Measurements from ENCODE around the gene TMEM208. TPM values are rescaled to one million over a fixed set of nuclear protein-coding genes. Genes with fewer than 3 reads are reported as not detected.

Gene TMEM208
- polyA plus RNA-seq, 4 donors, result 63.0 to 153 (median 102) TPM

DNA sequence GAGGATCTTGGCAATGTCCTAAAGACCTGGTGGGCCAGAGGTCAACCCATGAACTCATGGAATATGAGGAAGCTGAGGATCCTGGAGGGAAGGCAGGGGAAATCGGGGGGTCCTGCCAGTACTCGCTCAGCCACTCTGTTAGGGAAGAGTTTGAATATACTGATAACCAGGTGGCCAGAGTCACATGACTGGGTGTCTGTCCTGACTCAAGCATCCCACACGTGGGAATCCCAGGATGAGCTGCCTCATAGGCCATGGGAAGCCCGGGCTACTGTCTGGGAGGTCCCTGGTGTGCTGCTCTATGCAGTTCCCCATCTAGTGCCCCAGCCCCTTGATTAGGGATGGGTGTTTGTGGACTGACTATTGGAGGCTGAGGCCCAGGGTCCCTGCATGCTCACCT is 38.6 kb upstream of the TMEM208 start:
- Histone ChIP-seq H3K4me3 (ENCODE audit: low read depth in 1 of 3, low read length in 3 of 3) (no peak overlapping the region), H3K9me3 (ENCODE audit: control insufficient read depth in 2 of 2, insufficient read depth in 1 of 2, low read depth in 1 of 2, low read length in 1 of 2) (no peaks in the 10 kb centered on the region), H3K27ac (ENCODE audit: low read depth in 1 of 3, low read length in 2 of 3) (no peak overlapping the region), H3K36me3 (ENCODE audit: control insufficient read depth in 3 of 3, insufficient read depth in 2 of 3, low read depth in 1 of 3, low read length in 3 of 3) (peaks cover 0 to 7% (median 0%) of the 10 kb centered on the region in 3 donors), H3K27me3 (ENCODE audit: control insufficient read depth in 3 of 3, insufficient read depth in 3 of 3, low read length in 3 of 3) (peaks cover 0 to 6% (median 0%) of the 10 kb centered on the region in 3 donors), H3K4me1 (ENCODE audit: control insufficient read depth in 3 of 3, insufficient read depth in 2 of 3, low read depth in 1 of 3, low read length in 2 of 3) (peaks cover 6 to 30% (median 8%) of the 10 kb centered on the region in 3 donors)
- 74 to 88% (median 77%) methylated on average over 4 of the region's 4 CpGs for WGBS, 3 donors
- no peak for DNase-seq
- FAIRE-seq, result no peak

DNA sequence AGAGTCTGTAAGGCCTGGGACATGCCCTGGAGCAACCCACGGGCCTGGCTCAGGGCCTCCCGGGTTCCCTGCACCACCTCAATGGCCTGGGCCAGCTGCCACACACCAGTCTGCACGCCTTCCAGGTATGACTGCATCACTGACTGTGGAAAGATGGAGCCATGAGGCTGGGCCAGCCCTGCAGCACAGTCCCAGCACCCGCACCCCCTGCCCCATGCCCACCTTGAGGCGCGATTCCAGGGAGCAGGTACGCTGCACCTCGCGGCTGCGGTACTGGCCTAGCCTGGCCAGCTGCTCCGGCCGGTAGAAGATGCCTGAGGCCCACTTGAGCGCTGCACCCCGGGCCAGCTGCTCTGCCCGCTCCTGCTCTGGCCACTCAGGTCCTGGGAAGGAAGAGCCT is 38.1 kb upstream of the TMEM208 start:
- Histone ChIP-seq H3K9me3 (ENCODE audit: control insufficient read depth in 2 of 2, insufficient read depth in 1 of 2, low read depth in 1 of 2, low read length in 1 of 2) (no peaks in the 10 kb centered on the region), H3K27me3 (ENCODE audit: control insufficient read depth in 3 of 3, insufficient read depth in 3 of 3, low read length in 3 of 3) (peaks cover 0 to 6% (median 0%) of the 10 kb centered on the region in 3 donors), H3K36me3 (ENCODE audit: control insufficient read depth in 3 of 3, insufficient read depth in 2 of 3, low read depth in 1 of 3, low read length in 3 of 3) (peaks cover 0 to 11% (median 0%) of the 10 kb centered on the region in 3 donors), H3K4me3 (ENCODE audit: low read depth in 1 of 3, low read length in 3 of 3) (no peak overlapping the region), H3K27ac (ENCODE audit: low read depth in 1 of 3, low read length in 2 of 3) (no peak overlapping the region), H3K4me1 (ENCODE audit: control insufficient read depth in 3 of 3, insufficient read depth in 2 of 3, low read depth in 1 of 3, low read length in 2 of 3) (peaks cover 6 to 34% (median 13%) of the 10 kb centered on the region in 3 donors)
- 89 to 95% (median 90%) methylated on average over 14 to 15 of the region's 15 CpGs for WGBS, 3 donors
- FAIRE-seq (no peak), DNase-seq (no peak)

DNA sequence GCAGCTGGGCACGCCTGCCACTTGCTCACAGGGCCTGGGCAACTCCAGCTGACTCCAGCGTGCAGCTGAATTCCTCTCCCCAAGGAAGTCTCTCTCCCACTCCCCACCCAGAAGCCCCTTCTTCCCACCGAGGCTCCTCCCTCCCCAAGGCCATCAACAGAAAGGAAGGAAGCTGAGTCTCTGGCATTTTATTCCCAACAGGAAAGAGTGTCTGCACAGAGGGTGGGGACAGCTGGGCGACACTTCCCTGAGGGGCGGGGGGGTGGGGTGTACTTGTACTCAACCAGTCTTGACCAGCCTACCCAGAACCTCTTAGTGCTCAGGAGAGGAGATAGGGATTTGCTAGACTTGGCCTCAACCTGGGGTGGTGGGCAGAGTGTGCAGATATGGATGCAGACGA is 36.9 kb upstream of the TMEM208 start, which contains the start of gene EXOC3L1:
Gene EXOC3L1 (minus strand): TSS at position 96 of the 400 bp plus-strand sequence. CDS start 460 bp downstream, outside the sequence.
- peaks cover 0 to 24% (median 2%) of the 10 kb centered on the region in 3 donors for H3K36me3 ChIP-seq (ENCODE audit: control insufficient read depth in 3 of 3, insufficient read depth in 2 of 3, low read depth in 1 of 3, low read length in 3 of 3)
- FAIRE-seq, result no peak
- no peak within 1 kb of the TSS for H3K27ac ChIP-seq (ENCODE audit: low read depth in 1 of 3, low read length in 2 of 3)
- DNase-seq, result no peak
- WGBS, 3 donors, result 46 to 65% (median 58%) methylated on average over 6 of the region's 6 CpGs
- H3K9me3 ChIP-seq (ENCODE audit: control insufficient read depth in 2 of 2, insufficient read depth in 1 of 2, low read depth in 1 of 2, low read length in 1 of 2), result no peaks in the 10 kb centered on the region
- H3K27me3 ChIP-seq (ENCODE audit: control insufficient read depth in 3 of 3, insufficient read depth in 3 of 3, low read length in 3 of 3), result no peaks in the 10 kb centered on the region
- H3K4me3 ChIP-seq (ENCODE audit: low read depth in 1 of 3, low read length in 3 of 3), result no peak within 1 kb of the TSS
- H3K4me1 ChIP-seq (ENCODE audit: control insufficient read depth in 3 of 3, insufficient read depth in 2 of 3, low read depth in 1 of 3, low read length in 2 of 3), result peaks cover 3 to 29% (median 13%) of the 10 kb centered on the region in 3 donors

DNA sequence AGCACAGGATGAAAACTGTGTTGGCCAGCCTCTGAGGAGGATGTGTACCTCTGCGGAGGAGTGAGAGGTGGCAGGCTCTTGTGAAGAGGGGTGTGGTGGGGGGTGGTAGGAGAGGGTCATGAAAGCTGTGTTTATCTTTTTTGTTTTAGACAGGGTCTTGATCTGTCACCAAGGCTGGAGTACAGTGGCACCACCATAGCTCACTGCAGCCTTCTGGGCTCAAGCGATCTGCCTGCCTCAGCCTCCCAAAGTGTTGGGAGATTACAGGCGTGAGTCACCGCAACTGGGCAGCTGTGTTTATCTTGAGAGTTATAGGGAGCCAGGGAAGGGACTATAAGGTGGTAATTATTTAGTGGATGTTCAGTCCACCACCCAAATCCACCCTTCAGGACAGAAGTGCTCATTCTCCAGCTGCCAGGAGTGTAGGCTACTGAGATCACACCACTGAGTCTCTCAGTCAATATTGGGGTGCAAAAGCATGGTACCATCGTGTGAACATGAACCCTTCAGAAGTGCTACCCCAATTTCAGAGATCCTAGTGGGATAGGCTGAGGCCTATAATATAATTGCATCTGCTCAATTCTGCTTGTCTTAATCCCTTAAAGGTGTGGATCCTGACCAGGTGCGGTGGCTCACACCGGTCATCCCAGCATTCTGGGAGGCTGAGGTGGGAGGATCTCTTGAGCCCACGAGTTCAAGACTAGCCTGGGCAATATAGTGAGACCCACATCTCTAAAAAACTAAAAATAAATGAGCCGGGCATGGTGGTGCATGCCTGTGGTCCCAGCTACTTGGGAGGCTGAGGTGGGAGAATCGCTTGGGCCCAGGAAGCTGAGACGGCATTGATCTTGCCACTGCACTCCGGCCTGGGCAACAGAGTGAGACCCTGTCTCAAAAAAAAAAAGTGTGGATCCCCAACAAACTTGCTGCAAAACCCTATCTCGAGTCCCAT is 36.2 kb upstream of the TMEM208 start:
- no peak for FAIRE-seq
- 74 to 76% (median 76%) methylated on average over 13 of the region's 13 CpGs for WGBS, 3 donors

DNA sequence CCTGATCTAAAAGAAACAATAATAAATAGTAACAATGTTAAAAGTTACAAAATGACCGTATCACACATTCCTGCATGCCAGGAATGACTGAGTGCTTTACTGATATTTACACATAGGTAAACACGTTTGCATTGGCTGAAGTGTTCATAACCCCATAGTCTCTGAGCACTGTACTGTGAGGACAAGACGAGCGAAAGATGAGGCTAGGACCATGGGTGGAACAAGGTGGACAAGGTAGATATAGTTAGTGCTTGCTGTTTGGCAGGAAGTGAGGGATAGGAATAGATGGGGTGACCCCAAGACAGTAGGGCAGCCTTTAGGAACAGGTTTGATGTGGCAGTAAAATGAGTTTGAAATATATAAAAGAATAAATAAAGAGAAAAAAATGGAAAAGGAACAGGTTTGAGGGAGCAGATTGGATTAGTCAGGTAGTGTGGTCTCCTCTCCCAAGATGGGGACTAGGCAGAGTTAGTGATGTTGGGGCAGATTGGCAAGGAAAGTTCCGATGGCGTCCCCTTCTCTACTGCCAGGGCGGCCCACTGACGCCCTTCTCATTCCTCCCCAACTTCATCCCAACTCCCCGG is 35.4 kb upstream of the TMEM208 start:
- peaks cover 3 to 19% (median 11%) of the 10 kb centered on the region in 3 donors for H3K4me1 ChIP-seq (ENCODE audit: control insufficient read depth in 3 of 3, insufficient read depth in 2 of 3, low read depth in 1 of 3, low read length in 2 of 3)

More for the DNA sequence above, 36.2 kb upstream of the TMEM208 start:
- Histone ChIP-seq H3K27ac (ENCODE audit: low read depth in 1 of 3, low read length in 2 of 3) (no peak overlapping the region), H3K36me3 (ENCODE audit: control insufficient read depth in 3 of 3, insufficient read depth in 2 of 3, low read depth in 1 of 3, low read length in 3 of 3) (peaks cover 2 to 31% (median 5%) of the 10 kb centered on the region in 3 donors), H3K4me3 (ENCODE audit: low read depth in 1 of 3, low read length in 3 of 3) (no peak overlapping the region), H3K9me3 (ENCODE audit: control insufficient read depth in 2 of 2, insufficient read depth in 1 of 2, low read depth in 1 of 2, low read length in 1 of 2) (no peaks in the 10 kb centered on the region), H3K27me3 (ENCODE audit: control insufficient read depth in 3 of 3, insufficient read depth in 3 of 3, low read length in 3 of 3) (no peaks in the 10 kb centered on the region), H3K4me1 (ENCODE audit: control insufficient read depth in 3 of 3, insufficient read depth in 2 of 3, low read depth in 1 of 3, low read length in 2 of 3) (peaks cover 3 to 22% (median 11%) of the 10 kb centered on the region in 3 donors)
- DNase-seq, result no peak

DNA sequence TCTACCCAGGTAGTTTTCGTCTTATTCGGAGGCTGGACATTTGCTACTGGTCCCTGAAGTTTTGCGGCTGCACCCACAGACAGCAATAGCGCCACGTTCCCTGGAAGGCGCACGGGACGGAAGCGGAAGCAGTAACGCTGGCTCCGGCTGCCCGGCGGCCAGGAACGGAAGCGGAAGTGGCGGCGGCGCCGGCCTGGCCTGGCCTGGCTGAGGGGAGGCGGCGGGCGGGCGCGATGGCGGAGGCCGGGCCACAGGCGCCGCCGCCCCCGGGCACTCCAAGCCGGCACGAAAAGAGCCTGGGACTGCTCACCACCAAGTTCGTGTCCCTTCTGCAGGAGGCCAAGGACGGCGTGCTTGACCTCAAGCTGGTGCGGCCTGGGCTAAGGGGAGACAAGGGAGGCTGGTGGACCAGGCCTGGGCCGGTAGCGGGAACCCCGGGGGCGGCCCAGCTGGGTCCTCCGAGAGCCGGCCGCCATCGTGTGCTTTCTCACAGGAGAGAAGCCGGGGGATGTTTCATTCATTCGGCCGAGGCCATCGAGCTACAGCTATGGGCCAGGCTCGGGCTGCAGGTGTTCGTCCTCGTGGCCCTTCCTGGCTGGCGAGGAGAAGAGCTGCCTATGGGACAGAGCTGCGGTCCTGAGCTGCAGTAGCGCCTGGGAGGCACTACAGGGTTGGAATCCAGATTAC is 34.8 kb upstream of the TMEM208 start, which contains the start of gene E2F4:
Gene E2F4 (plus strand): TSS at position 161 of the 687 bp plus-strand sequence. CDS start 73 bp downstream, at position 234.
- WGBS, 3 donors, result 0% methylated on average over 50 to 54 of the region's 54 CpGs
- Histone ChIP-seq H3K36me3 (ENCODE audit: control insufficient read depth in 3 of 3, insufficient read depth in 2 of 3, low read depth in 1 of 3, low read length in 3 of 3) (peaks cover 8 to 45% (median 13%) of the 10 kb centered on the region in 3 donors), H3K27me3 (ENCODE audit: control insufficient read depth in 3 of 3, insufficient read depth in 3 of 3, low read length in 3 of 3) (no peaks in the 10 kb centered on the region), H3K4me3 (ENCODE audit: low read depth in 1 of 3, low read length in 3 of 3) (peak within 1 kb of the TSS; percentile 88 to 95 (median 95)), H3K27ac (ENCODE audit: low read depth in 1 of 3, low read length in 2 of 3) (peak within 1 kb of the TSS in 1 of 3 donors; percentile 70), H3K4me1 (ENCODE audit: control insufficient read depth in 3 of 3, insufficient read depth in 2 of 3, low read depth in 1 of 3, low read length in 2 of 3) (peaks cover 3 to 19% (median 11%) of the 10 kb centered on the region in 3 donors), H3K9me3 (ENCODE audit: control insufficient read depth in 2 of 2, insufficient read depth in 1 of 2, low read depth in 1 of 2, low read length in 1 of 2) (no peaks in the 10 kb centered on the region)
- DNase-seq (peak; percentile 92 to 95), FAIRE-seq (no peak)

More for the DNA sequence above, 35.4 kb upstream of the TMEM208 start:
- WGBS, 3 donors, result 26 to 30% (median 27%) methylated on average over 7 to 9 of the region's 9 CpGs
- H3K4me3 ChIP-seq (ENCODE audit: low read depth in 1 of 3, low read length in 3 of 3), result no peak overlapping the region
- no peak overlapping the region for H3K27ac ChIP-seq (ENCODE audit: low read depth in 1 of 3, low read length in 2 of 3)
- no peaks in the 10 kb centered on the region for H3K9me3 ChIP-seq (ENCODE audit: control insufficient read depth in 2 of 2, insufficient read depth in 1 of 2, low read depth in 1 of 2, low read length in 1 of 2)
- H3K36me3 ChIP-seq (ENCODE audit: control insufficient read depth in 3 of 3, insufficient read depth in 2 of 3, low read depth in 1 of 3, low read length in 3 of 3), result peaks cover 8 to 38% (median 8%) of the 10 kb centered on the region in 3 donors
- FAIRE-seq (no peak), DNase-seq (no peak)
- H3K27me3 ChIP-seq (ENCODE audit: control insufficient read depth in 3 of 3, insufficient read depth in 3 of 3, low read length in 3 of 3), result no peaks in the 10 kb centered on the region

DNA sequence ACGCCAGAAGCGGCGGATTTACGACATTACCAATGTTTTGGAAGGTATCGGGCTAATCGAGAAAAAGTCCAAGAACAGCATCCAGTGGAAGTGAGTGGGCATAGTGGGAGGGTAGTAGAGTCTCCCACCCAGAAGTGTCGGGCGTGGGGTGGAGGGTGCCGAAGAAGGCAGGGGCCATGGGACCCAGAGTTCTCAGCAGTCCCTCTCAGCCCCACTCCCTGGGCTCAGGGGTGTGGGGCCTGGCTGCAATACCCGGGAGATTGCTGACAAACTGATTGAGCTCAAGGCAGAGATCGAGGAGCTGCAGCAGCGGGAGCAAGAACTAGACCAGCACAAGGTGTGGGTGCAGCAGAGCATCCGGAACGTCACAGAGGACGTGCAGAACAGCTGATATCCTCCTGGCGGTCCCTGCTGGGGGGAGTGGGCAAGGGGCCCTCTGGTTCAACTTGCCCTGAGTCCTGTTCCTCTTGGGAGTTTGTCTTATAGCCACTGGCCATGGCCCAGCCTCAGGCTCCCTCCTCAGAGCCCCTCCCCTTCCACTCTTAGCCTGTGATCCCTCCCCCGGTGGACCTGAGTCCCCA is 34.1 kb upstream of the TMEM208 start:
- DNase-seq (no peak), FAIRE-seq (no peak)
- Histone ChIP-seq H3K9me3 (ENCODE audit: control insufficient read depth in 2 of 2, insufficient read depth in 1 of 2, low read depth in 1 of 2, low read length in 1 of 2) (no peaks in the 10 kb centered on the region), H3K4me1 (ENCODE audit: control insufficient read depth in 3 of 3, insufficient read depth in 2 of 3, low read depth in 1 of 3, low read length in 2 of 3) (peaks cover 3 to 21% (median 11%) of the 10 kb centered on the region in 3 donors), H3K27me3 (ENCODE audit: control insufficient read depth in 3 of 3, insufficient read depth in 3 of 3, low read length in 3 of 3) (no peaks in the 10 kb centered on the region), H3K4me3 (ENCODE audit: low read depth in 1 of 3, low read length in 3 of 3) (peak overlapping the region; percentile 88 to 95 (median 95)), H3K27ac (ENCODE audit: low read depth in 1 of 3, low read length in 2 of 3) (peak overlapping the region in 1 of 3 donors; percentile 70), H3K36me3 (ENCODE audit: control insufficient read depth in 3 of 3, insufficient read depth in 2 of 3, low read depth in 1 of 3, low read length in 3 of 3) (peaks cover 11 to 52% (median 19%) of the 10 kb centered on the region in 3 donors)
- WGBS, 3 donors, result 7 to 20% (median 14%) methylated on average over 15 to 17 of the region's 17 CpGs

All from small intestine (tissue), 7 donors.